Cortex of kidney (tissue), 1 donor: ENCODE measurements around the gene MLIP.
"Not testable (repeated sequence)": the region's sequence is repeated elsewhere in the genome, so short reads cannot be mapped to it uniquely, and the experiment has no call there.

Experiments used
- DNase-seq: peaks from one replicate; lab custom pipeline; 2025; lab: John Stamatoyannopoulos, UW

MLIP gene

GRCh38 chr6:54222217-54222616 is 111.0 kb downstream of the MLIP start:
- DNase-seq, result no peak

- DNase-seq, result no peak
Observed at GRCh38 chr6:54232703-54233102, 121.5 kb downstream of the MLIP start.

DNA sequence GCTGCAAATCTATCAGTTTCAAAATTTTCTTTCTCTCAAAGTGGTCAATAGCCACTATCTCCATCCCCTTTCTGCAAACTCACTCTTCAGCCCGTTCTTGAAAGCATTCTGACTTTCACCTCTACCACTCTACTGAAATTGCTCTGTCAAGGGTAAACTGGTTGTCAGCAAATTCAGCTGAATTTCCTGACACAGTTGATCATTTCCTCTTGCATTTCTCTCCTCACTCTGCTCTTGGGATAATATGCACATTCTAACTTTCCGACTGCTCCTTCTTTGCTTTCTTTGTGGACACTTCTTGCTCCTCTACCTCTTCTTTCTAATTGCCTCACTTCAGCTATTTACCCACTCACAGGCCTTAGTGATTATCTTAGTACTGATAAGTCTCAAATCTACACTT is 123.3 kb downstream of the MLIP start:
- no peak for DNase-seq

DNA sequence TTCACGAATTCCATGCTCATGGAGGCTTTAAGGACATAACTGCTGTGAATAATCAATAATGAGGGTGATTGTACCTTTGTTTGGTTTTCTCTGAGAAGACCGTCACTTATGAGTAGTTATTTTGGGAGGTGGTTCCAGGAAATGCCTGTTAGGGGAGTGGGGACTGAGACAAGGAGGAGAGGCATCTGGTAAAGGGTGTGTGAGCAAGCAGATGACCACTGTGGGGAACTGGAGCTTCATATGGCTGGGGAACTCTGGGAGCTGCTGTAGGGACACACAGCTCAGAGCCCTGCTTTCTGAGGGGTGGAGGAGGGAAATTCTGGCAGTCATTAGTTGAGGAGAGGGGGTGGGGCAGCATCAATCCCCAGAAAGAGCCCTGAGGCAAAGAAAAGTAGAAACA is 125.7 kb downstream of the MLIP start:
- no peak for DNase-seq

- no peak for DNase-seq
Observed at GRCh38 chr6:54238396-54238795, 127.2 kb downstream of the MLIP start.

DNA sequence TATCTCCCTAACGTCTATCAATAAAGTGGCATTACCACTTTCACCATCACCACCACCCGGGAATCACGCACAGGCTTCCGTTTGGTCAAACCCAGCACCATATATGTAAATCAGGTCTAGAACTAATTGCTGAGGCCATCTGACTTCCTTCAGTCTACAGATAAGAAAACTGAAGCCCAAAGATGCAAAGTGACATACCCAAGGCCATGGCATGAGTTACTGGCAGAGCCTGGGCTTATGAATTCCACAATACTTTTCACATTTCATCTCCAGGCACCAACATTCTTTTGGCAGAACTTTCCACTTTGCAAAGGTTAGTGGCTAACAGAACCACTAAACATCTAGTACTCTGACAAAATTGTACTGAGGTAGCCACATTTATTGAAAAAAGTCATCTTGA is 132.5 kb downstream of the MLIP start:
- no peak for DNase-seq

DNA sequence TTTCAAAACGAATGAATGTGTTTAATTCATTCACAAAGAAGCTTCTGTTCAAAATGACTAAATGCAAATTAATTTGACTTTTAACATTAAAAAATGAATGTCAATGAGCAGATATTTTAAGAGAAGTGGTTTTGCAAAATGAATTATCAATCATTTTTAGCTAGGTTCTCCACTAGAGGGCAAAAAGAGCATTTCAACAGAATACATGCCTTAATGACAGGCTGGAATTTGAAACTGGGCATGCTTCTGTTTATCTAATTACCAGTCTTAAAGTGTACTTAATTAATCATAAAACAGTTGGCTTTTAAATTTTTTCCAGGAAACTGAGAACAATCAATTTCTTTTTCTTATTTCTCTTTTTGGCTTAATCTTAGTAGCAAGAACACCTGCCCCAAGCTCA is 133.2 kb downstream of the MLIP start:
- DNase-seq, result no peak

DNA sequence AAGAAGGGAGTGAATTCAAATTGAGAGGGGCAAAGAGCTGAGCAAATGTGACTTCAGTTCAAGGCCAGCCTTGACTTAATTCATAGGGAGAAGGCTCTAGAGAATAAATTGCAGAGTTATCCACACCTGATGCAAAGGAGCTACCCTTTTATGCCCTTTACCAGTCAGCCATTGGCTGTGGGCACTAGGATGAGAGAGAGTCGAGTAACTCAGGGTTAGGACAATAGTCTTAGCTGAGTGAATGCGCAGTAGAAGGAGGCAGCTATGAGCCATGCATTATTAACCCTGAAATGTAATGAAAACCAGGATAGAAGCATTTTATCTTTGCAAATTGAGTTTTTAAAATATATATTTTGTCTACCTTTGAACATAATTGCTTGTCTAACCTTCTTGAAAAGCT is 134.0 kb downstream of the MLIP start:
- DNase-seq, result no peak

DNA sequence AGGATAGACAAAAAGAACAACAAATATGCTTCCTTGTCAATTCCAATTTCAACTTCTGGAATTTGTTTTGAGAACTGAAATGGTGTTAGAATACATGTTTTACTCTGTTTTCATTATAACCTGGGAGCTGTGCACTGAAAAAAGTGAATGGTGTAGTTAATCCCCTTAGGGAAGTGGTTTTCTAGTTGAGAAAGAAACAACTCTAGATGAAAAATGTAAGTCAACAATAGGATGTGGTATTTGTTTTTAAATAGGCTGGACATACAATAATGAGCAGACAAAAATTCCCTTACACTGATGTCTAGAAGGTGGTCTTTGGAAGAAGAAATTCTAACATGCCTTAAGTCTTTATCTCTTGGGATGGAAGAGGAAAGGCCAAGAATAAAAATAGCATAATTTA is 137.1 kb downstream of the MLIP start:
- DNase-seq, result no peak

DNA sequence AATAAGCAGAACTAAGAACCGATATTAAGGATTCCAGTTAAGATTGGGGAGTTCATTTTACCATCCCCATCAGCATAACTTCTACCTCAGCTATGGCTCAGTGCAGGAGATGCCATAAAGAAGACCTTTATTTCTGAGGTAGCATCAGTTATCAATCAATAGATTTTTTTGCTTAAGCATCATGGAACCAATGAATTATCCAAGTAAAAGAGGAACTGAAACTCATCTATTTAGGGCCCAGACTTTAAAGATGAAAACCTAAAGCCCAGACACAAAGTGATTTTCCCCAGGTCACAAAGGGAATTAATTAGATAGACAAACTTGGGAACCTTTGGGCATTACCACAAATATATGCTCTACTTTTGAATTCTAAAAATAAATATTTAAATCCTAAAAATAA is 137.8 kb downstream of the MLIP start:
- DNase-seq, result no peak

DNA sequence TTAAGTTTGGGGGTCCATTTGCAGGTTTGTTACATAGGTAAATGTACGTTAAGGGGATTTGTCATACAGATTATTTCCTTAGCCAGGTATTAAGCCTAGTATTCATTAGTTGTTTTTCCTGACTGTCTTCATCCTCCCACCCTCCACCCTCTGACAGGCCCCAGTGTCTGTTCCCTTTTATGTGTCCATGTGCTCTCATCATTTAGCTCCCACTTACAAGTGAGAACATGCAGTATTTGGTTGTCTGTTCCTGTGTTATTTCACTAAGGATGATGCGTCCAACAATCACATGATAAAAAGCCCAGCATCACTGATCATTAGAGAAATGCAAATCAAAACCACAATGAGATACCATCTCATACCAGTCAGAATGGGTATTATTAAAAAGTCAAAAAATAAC is 138.6 kb downstream of the MLIP start:
- DNase-seq, result not testable (repeated sequence)

- DNase-seq, result no peak
Observed at GRCh38 chr6:54252496-54252895, 141.3 kb downstream of the MLIP start.

DNA sequence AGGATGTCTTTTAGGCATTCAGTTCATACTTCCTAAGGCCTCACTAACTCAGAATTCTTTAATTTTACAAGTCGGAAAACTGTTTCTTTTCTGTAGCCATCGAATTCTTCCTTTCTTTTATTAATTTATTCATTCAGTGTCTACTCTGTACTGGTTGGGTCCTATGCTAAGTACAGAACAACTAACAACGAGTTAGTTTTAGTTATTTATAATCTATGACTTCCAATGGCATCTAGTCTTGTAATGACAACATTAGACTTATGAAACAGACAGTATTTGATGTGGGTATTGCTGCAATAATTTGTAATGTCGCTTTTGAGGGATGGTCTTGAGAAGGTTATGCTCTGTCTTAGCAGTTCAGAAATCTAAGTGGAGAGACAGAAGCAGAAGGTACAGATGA is 141.7 kb downstream of the MLIP start:
- DNase-seq, result no peak

GRCh38 chr6:54254886-54255285 is 143.6 kb downstream of the MLIP start:
- DNase-seq, result no peak

GRCh38 chr6:54255886-54256285 is 144.6 kb downstream of the MLIP start:
- no peak for DNase-seq

GRCh38 chr6:54260025-54260424 is 148.8 kb downstream of the MLIP start:
- DNase-seq, result no peak

DNA sequence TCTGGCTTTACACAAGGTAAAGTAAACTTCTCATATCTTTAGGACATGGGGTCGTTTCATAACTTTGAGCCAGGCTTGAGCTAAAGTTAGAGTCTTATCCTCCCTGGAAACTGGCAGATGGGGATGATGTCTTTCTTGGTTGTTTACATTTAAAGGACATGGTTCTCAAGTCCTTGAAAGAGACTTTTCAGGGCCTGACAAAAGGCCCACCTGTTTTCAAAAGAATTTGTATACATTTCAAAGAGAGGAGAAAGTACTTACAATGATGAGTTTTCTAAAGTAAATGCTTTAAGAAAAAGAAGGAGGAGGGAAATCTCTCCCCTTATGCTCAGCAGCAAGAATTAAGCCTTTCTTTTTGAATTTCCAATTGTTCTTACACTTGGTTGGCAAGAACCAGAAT is 151.3 kb downstream of the MLIP start:
- no peak for DNase-seq

GRCh38 chr6:54262971-54263370 is 151.7 kb downstream of the MLIP start:
- DNase-seq, result no peak

DNA sequence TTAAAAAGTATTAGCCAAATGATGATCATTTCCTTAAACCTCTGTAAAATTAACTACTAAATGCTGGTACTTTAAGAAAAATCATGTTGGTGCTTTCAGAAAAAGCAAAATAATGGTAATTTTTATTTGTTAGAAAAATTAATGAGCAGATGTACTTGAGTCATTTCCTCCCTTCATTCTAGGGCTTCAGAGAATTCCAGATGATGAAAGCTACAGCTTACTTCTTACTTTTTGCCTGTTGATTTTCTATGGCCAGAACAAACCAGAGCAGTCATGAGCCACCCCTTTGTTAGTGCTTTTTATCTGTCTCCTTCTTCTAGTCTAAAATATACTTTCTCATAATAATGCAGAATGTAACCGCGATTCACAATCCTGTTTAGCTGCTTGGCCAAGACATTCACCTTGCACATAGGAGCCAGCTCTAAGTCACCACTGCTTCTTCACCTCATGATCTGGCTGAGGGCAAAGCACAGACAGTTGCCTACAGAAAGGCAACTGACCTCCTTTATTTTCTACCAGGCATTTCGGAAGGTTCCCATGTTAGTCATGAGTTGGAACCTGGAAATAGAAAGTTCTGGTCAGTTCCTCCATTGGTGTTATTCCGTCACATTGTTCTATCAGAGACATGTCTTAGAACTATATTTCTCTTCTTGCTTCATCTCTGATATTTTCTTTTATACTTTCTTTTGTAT is 153.5 kb downstream of the MLIP start:
- DNase-seq, result no peak

DNA sequence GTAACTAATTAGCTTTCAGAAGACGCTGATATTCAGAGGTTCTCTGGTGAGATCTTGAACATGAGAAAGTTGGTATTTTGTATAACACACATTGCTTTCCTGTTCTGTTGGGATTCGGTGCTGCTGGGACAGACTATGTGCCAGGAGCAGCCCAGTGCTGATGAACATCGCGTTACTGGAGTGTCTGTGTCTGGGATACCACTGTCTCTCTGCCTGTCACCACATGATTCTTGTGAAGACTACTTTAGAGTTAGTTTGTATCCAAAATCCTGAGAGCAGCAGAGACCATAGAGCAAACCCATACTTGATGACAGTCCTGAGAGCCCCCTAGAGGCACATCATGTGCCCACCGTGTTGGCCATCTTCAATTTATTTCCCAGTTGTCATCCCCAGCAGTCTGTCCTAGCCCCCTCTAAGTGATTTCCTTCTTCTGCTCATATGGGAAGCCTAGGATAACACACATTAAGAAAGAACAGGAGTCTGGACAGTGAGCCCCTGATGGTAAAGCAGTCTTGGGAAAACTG is 155.2 kb downstream of the MLIP start:
- DNase-seq, result no peak

DNA sequence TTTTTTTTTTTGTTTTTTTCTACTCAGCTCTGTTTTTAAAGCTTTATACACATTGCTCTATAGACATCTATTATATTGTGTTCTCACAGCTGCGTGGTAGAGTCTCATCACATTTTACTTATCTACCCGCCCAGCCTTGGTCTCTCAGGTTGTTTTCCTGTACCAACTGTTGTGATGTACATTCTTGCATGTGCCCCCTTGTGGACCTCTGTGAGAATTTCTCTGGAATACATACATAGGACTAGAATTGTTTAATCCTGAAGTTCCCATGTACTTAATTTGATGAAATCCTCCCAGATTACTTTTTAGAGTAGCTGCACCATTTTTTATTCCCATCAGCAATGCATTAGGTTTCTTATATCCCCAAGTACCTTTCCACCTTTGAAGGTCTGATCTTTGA is 156.6 kb downstream of the MLIP start:
- no peak for DNase-seq

- DNase-seq, result no peak
Observed at GRCh38 chr6:54273214-54273820, 162.1 kb downstream of the MLIP start.

DNA sequence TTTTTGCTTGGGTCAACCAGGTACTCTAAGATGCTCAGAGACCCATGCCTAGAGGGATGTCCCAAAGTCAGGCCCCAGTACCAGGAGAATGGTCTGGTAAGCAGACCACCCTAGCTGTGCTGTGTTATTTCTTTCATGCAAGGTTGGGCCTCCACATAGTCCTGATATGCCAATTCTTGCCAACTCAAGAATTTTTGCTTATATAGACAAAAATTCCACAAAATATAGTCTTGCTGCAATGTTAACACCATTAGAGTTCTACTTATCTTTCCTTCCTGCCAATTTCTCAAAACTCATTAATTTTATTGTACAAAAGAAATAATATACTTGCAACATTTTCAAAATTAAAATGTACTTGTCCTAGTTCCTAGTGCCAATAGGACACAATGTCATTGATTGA is 163.1 kb downstream of the MLIP start:
- DNase-seq, result no peak

GRCh38 chr6:54282186-54282585 is 170.9 kb downstream of the MLIP start:
- no peak for DNase-seq
